ENCODE measurements around the gene RHBDD1.
"Not testable (repeated sequence)": the region's sequence is repeated elsewhere in the genome, so short reads cannot be mapped to it uniquely, and the experiment has no call there.

Gene RHBDD1

GRCh38 chr2:226799976-226800940, 35.6 kb upstream of the RHBDD1 start:
- DNase-seq (ENCODE audit: low read depth in 3 of 3), result no peak

GRCh38 chr2:226800941-226801784, 34.7 kb upstream of the RHBDD1 start:
- peak; percentile 63 to 80 (median 69) for DNase-seq (ENCODE audit: low read depth in 3 of 3)

GRCh38 chr2:226802573-226802972, 33.3 kb upstream of the RHBDD1 start:
- no peak for DNase-seq (ENCODE audit: low read depth in 3 of 3)

GRCh38 chr2:226803410-226803809, 32.4 kb upstream of the RHBDD1 start:
- DNase-seq (ENCODE audit: low read depth in 3 of 3), result no peak

- no peak for DNase-seq (ENCODE audit: low read depth in 3 of 3)
These were observed 22.6 kb upstream of the RHBDD1 start for GRCh38 chr2:226813148-226813701.

GRCh38 chr2:226818930-226819329, 16.9 kb upstream of the RHBDD1 start:
- no peak for DNase-seq (ENCODE audit: low read depth in 3 of 3)

GRCh38 chr2:226825056-226825455, 10.8 kb upstream of the RHBDD1 start:
- no peak for DNase-seq (ENCODE audit: low read depth in 3 of 3)

- no peak for DNase-seq (ENCODE audit: low read depth in 3 of 3)
These were observed 7.7 kb upstream of the RHBDD1 start for GRCh38 chr2:226828191-226828590.

- DNase-seq (ENCODE audit: low read depth in 3 of 3), result no peak
These were observed 5.9 kb upstream of the RHBDD1 start for GRCh38 chr2:226829721-226830631.

- no peak for DNase-seq (ENCODE audit: low read depth in 3 of 3)
These were observed 4.6 kb upstream of the RHBDD1 start for GRCh38 chr2:226831266-226831665.

- DNase-seq (ENCODE audit: low read depth in 3 of 3), result no peak
These were observed 3.8 kb upstream of the RHBDD1 start for GRCh38 chr2:226832061-226832460.

- DNase-seq (ENCODE audit: low read depth in 3 of 3), result not testable (repeated sequence)
These were observed 974 bp upstream of the RHBDD1 start for GRCh38 chr2:226834880-226835279.

GRCh38 chr2:226835420-226835795, 446 bp upstream of the RHBDD1 start:
- peak in 2 of 3 donors; percentile 9 to 20 for DNase-seq (ENCODE audit: low read depth in 3 of 3)

- DNase-seq (ENCODE audit: low read depth in 3 of 3), result no peak
These were observed 663 bp downstream of the RHBDD1 start for GRCh38 chr2:226836548-226836885.

GRCh38 chr2:226837334-226837733, 1.5 kb downstream of the RHBDD1 start:
- DNase-seq (ENCODE audit: low read depth in 3 of 3), result no peak

GRCh38 chr2:226837787-226838603, 2.1 kb downstream of the RHBDD1 start:
- DNase-seq (ENCODE audit: low read depth in 3 of 3), result no peak

- DNase-seq (ENCODE audit: low read depth in 3 of 3), result no peak
These were observed 2.9 kb downstream of the RHBDD1 start for GRCh38 chr2:226838722-226839121.

- no peak for DNase-seq (ENCODE audit: low read depth in 3 of 3)
These were observed 3.3 kb downstream of the RHBDD1 start for GRCh38 chr2:226839161-226839560.

- DNase-seq (ENCODE audit: low read depth in 3 of 3), result no peak
These were observed 4.1 kb downstream of the RHBDD1 start for GRCh38 chr2:226839951-226840350.

GRCh38 chr2:226843001-226843400, 7.1 kb downstream of the RHBDD1 start:
- DNase-seq (ENCODE audit: low read depth in 3 of 3), result not testable (repeated sequence)

Data from stimulated activated CD4-positive, alpha-beta T cell treated with anti-CD3 and anti-CD28 coated beads, TNF-alpha, amount 100 ng/mL, for 48 hours (primary cell).